IPS DF 4.7 (cell line): Measurements from ENCODE around the gene MAMLD1.

Experiments used
- DNase-seq: peaks from one replicate; pipeline ENCODE4 v3.0.0-alpha.2; 2013; ENCODE audit warnings: low spot score; ENCODE audit errors: extremely low read depth

The MAMLD1 gene

GRCh38 chrX:150405006-150405405, 41.9 kb downstream of the MAMLD1 start:
- DNase-seq, result no peak

GRCh38 chrX:150405576-150405975, 42.5 kb downstream of the MAMLD1 start:
- no peak for DNase-seq

GRCh38 chrX:150406596-150406995, 43.5 kb downstream of the MAMLD1 start:
- no peak for DNase-seq

- no peak for DNase-seq
Measured at GRCh38 chrX:150408007-150408406, 44.9 kb downstream of the MAMLD1 start.

GRCh38 chrX:150408561-150408960, 45.4 kb downstream of the MAMLD1 start:
- no peak for DNase-seq

GRCh38 chrX:150409486-150409885, 46.4 kb downstream of the MAMLD1 start:
- no peak for DNase-seq

GRCh38 chrX:150409964-150410363, 46.8 kb downstream of the MAMLD1 start:
- DNase-seq, result no peak

- DNase-seq, result no peak
Measured at GRCh38 chrX:150410513-150410912, 47.4 kb downstream of the MAMLD1 start.

GRCh38 chrX:150411656-150412055, 48.5 kb downstream of the MAMLD1 start:
- DNase-seq, result no peak

GRCh38 chrX:150414228-150414627, 51.1 kb downstream of the MAMLD1 start:
- no peak for DNase-seq

GRCh38 chrX:150416469-150416868, 53.4 kb downstream of the MAMLD1 start:
- DNase-seq, result no peak

- DNase-seq, result no peak
Measured at GRCh38 chrX:150421816-150422215, 58.7 kb downstream of the MAMLD1 start.

GRCh38 chrX:150429594-150429993, 66.5 kb downstream of the MAMLD1 start:
- DNase-seq, result no peak

- DNase-seq, result no peak
Measured at GRCh38 chrX:150436195-150436594, 73.1 kb downstream of the MAMLD1 start.

GRCh38 chrX:150438165-150438564, 75.0 kb downstream of the MAMLD1 start:
- no peak for DNase-seq

- DNase-seq, result no peak
Measured at GRCh38 chrX:150446151-150446550, 83.0 kb downstream of the MAMLD1 start.

- no peak for DNase-seq
Measured at GRCh38 chrX:150446995-150447394, 83.9 kb downstream of the MAMLD1 start.

- no peak for DNase-seq
Measured at GRCh38 chrX:150449313-150449712, 86.2 kb downstream of the MAMLD1 start.

GRCh38 chrX:150450519-150451177, 87.5 kb downstream of the MAMLD1 start:
- no peak for DNase-seq

- no peak for DNase-seq
Measured at GRCh38 chrX:150451953-150452352, 88.8 kb downstream of the MAMLD1 start.

GRCh38 chrX:150454083-150454482, 91.0 kb downstream of the MAMLD1 start:
- no peak for DNase-seq

GRCh38 chrX:150454508-150455214, 91.5 kb downstream of the MAMLD1 start:
- no peak for DNase-seq

- DNase-seq, result no peak
Measured at GRCh38 chrX:150455215-150455608, 92.1 kb downstream of the MAMLD1 start.
